Mesothelial cell of epicardium (in vitro differentiated cells): ENCODE results near the gene FOXO3. TPM values are rescaled to one million over a fixed set of nuclear protein-coding genes. Genes with fewer than 3 reads are reported as not detected.

ENCODE experiments used
- DNase-seq, 2 experiments: peaks; one replicate each; pipeline ENCODE4 v3.0.0; 2021; ENCODE audit warnings: low spot score in 2 of 2; ENCODE audit not compliant: unreplicated experiment in 2 of 2
- H3K27ac Mint-ChIP-seq: 2 replicates; pipeline ENCODE4 v1.8.0; 2021; ENCODE audit warnings: mixed read lengths
- H3K27me3 Mint-ChIP-seq: 2 replicates; pipeline ENCODE4 v1.8.0; 2021; ENCODE audit warnings: low read depth, mixed read lengths
- H3K36me3 Mint-ChIP-seq: 2 replicates; pipeline ENCODE4 v1.8.0; 2021; ENCODE audit warnings: mixed read lengths
- H3K4me1 Mint-ChIP-seq: 2 replicates; pipeline ENCODE4 v1.8.0; 2021; ENCODE audit warnings: mixed read lengths
- H3K4me3 Mint-ChIP-seq: 2 replicates; pipeline ENCODE4 v1.8.0; 2021; ENCODE audit warnings: mild to moderate bottlenecking, moderate library complexity, mixed read lengths
- H3K9me3 Mint-ChIP-seq: 2 replicates; pipeline ENCODE4 v1.8.0; 2021; ENCODE audit warnings: mixed read lengths
- total RNA-seq: library from RNA; stranded (reverse); gene quantifications from 3 replicates; pipeline ENCODE4 v1.2.1, GENCODE V29; 2021
- TF ChIP-seq, protein P1 (sequence below): fragments of 200-600 bp; sonication (generic); IDR thresholded peaks from one replicate; pipeline ENCODE4 v1.5.0; 2021; ENCODE audit warnings: antibody characterized with exemption; ENCODE audit not compliant: unreplicated experiment

FOXO3 gene
- total RNA-seq, 1 donor from 2014 or later = 58.3 TPM

DNA sequence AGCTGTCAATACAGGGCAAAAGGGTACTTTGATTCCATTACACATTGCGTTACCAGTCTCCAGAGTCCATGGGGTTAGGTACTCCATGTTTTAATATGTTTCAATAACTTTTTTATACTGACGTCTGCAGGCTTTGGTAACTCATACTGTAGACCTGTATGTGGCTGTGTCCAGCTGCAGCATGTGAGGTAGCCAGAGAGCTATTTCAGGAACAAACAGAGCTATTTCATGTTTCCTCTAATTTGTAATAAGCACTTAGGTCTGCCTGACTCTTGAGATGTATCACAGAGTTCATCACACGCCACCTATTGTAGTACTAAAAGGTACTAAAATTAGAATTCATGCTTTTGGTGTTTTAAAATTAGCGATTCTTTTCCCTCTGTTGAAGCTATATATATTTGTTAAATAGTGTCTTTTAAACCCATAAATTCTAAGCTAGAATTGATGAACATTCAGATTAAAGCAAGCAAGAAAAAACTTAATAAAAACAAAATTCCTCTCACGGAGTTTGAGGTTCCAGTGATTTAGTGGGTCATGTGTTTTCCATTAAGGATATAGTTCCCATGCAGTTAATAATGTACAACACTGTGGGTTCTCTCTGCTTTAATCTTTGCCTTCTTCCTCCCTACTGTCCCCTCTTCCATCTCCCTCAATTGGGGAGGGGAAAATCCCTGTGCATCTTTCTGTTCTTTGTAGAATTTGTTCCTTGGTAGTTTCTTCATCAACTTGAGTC lies 37.0 kb downstream of the FOXO3 start:
- Mint-ChIP-seq H3K36me3 (peaks cover 2% of the 10 kb centered on the region), H3K27me3 (no peaks in the 10 kb centered on the region), H3K4me1 (peaks cover 59% of the 10 kb centered on the region), H3K9me3 (no peaks in the 10 kb centered on the region), H3K4me3 (no peak overlapping the region), H3K27ac (peak overlapping the region; percentile 86)
- TF ChIP-seq, protein P1, sequence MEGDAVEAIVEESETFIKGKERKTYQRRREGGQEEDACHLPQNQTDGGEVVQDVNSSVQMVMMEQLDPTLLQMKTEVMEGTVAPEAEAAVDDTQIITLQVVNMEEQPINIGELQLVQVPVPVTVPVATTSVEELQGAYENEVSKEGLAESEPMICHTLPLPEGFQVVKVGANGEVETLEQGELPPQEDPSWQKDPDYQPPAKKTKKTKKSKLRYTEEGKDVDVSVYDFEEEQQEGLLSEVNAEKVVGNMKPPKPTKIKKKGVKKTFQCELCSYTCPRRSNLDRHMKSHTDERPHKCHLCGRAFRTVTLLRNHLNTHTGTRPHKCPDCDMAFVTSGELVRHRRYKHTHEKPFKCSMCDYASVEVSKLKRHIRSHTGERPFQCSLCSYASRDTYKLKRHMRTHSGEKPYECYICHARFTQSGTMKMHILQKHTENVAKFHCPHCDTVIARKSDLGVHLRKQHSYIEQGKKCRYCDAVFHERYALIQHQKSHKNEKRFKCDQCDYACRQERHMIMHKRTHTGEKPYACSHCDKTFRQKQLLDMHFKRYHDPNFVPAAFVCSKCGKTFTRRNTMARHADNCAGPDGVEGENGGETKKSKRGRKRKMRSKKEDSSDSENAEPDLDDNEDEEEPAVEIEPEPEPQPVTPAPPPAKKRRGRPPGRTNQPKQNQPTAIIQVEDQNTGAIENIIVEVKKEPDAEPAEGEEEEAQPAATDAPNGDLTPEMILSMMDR = no peak
- no peak for DNase-seq

DNA sequence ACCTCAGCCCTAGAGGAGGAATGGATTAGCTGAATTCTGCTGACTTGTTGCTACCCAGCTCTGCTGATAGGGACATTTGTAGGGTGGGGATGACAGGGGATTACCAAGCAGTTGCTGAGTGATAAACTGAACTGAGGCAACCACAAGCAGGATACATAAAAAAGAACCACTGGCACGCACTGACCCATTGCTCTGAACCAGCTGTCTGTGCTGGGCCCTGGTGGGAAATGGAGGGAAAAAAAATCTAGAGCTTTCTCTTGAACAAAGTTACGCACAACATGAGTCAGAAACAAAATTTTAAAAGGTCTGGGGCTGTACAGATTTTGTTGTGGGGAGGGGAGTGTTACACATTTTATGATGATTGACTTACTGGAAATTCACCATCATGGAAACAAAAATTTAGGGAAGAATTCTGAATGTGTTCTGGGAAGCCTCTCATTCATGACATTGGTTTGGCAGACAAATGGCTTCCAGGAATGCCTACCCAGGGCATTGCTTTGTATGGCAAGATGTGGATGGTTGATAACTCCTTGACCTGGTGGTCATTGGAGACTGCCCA lies 37.7 kb downstream of the FOXO3 start:
- Mint-ChIP-seq H3K4me3 (no peak overlapping the region), H3K27ac (peak overlapping the region; percentile 86), H3K27me3 (no peaks in the 10 kb centered on the region), H3K4me1 (peaks cover 55% of the 10 kb centered on the region), H3K36me3 (peaks cover 2% of the 10 kb centered on the region), H3K9me3 (no peaks in the 10 kb centered on the region)
- TF ChIP-seq, protein P1 = no peak
- DNase-seq = no peak

DNA sequence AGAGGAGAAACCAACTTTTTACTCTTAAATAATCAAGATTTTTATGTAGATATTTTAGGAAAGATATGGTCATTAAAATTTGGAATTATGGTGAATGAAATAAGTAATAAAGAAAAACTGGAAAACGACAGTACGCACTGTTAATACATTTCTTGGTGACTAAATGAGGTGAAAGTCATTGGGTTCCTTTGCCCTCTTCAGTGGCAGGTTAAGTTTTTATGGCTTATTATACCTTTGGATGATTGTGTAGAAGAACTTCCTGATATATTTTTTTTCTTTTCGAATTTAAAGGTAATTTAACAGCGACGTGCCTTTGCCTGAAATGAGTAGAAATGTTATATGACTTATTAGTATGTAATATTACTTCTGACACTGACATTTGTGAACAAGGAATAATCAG lies 43.4 kb downstream of the FOXO3 start:
- TF ChIP-seq, protein P1 = no peak
- H3K9me3 Mint-ChIP-seq = no peaks in the 10 kb centered on the region
- H3K36me3 Mint-ChIP-seq = peaks cover 2% of the 10 kb centered on the region
- H3K27ac Mint-ChIP-seq = no peak overlapping the region
- peaks cover 35% of the 10 kb centered on the region for H3K4me1 Mint-ChIP-seq
- no peak for DNase-seq
- H3K27me3 Mint-ChIP-seq = no peaks in the 10 kb centered on the region
- H3K4me3 Mint-ChIP-seq = no peak overlapping the region

DNA sequence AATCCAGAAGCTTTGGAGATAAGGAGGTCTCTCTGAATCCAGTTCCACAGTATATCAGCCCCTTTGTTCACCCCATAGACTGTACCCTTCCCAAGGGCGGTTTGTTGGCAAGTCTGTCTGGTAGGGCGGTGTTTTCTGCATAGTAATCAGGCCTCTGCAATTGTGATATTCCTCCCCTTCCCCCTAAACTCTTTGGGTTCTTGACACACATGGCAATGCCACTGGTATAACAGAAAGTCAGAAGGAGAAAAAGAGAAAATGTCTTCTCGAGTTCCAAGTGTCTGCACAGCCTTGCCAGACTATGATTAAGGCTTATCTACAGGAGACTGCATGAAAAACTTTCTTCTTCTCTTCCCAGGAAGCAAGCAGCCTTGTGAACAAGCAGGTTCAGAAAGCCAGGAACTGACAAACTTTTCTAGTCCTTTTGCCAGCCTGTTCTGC lies 45.6 kb downstream of the FOXO3 start:
- H3K27ac Mint-ChIP-seq = peak overlapping the region; percentile 63
- H3K9me3 Mint-ChIP-seq = no peaks in the 10 kb centered on the region

DNA sequence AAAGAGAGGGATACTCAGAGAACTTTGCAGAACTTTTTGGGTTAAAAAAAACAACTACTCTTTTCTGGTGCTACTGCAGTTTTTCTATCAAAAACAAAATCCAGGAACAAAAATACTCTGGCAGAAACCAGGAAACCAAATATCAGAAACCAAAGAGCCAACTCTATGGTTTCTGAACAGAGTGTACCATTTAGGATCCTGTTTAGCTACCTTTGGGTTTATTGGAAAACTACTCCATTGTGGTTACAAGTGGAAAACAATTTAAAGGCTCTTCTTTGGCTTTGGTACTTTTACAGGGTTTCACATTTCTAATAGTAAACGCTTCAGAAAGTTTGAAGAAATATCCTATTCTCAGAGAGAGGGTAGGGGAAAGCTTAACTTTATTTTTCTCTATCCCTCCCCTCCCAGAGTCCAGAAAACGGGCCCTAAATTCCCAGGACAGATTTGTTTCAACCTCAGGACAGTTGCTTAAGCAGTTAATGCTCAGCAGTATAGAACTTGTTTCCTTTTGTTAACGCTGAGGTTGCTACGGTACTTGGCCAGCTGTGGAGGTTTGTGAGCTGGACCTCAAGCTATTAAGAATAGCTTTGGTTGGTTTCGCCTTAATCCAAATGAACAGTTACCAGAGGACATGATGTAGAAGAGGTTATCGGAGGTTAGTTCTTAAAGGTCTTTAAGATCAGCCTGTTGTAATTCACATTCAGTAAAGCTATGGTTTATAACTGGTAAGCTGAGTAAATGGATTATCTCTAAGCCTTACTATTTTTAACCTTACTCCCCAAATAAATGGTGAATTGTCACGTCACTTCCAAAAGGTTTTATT lies 47.9 kb downstream of the FOXO3 start:
- Mint-ChIP-seq H3K4me1 (peaks cover 42% of the 10 kb centered on the region), H3K27me3 (no peaks in the 10 kb centered on the region), H3K36me3 (peaks cover 7% of the 10 kb centered on the region), H3K4me3 (no peak overlapping the region), H3K9me3 (peaks cover 8% of the 10 kb centered on the region), H3K27ac (no peak overlapping the region)
- no peak for DNase-seq
- TF ChIP-seq, protein P1 = no peak

More for the DNA sequence above, 45.6 kb downstream of the FOXO3 start:
- TF ChIP-seq, protein P1 = no peak
- H3K27me3 Mint-ChIP-seq = no peaks in the 10 kb centered on the region
- DNase-seq = no peak
- peaks cover 38% of the 10 kb centered on the region for H3K4me1 Mint-ChIP-seq
- H3K4me3 Mint-ChIP-seq = no peak overlapping the region
- peaks cover 2% of the 10 kb centered on the region for H3K36me3 Mint-ChIP-seq
